A549 (cell line): Measurements from ENCODE around the gene BHMT. TPM values are rescaled to one million over a fixed set of nuclear protein-coding genes. Genes with fewer than 3 reads are reported as not detected.

Experiments
- ATAC-seq, 2 experiments: fragments of 200-7000 bp in 1 of 2; fragments of >200 bp in 1 of 2; cut with Nextera tagmentation in 1 of 2; cut with Tn5 transposase in 1 of 2; 3 replicates each; pipeline versions ENCODE4 v1.8.0 to v1.9.1; 2018 to 2020; ENCODE audit warnings: mild to moderate bottlenecking in 1 of 2, moderate library complexity in 1 of 2
- CTCF ChIA-PET: fragments of 300-600 bp; sonication (Branson Sonifier 250); formaldehyde crosslinking; extraction: SDS; loops from one replicate; lab custom pipeline; 2021; ENCODE audit warnings: antibody characterized with exemption, inconsistent platforms; lab: Yijun Ruan, JAX
- POLR2A ChIA-PET: fragments of 350-600 bp; formaldehyde crosslinking; extraction: SDS; loops from one replicate; lab custom pipeline; 2021; ENCODE audit warnings: antibody characterized with exemption, inconsistent platforms; lab: Yijun Ruan, JAX
- DNase-seq, 2 experiments: peaks; one replicate each; pipeline versions ENCODE4 v3.0.0 to v3.0.0-alpha.2; 2011 to 2016; ENCODE audit warnings: low read depth in 1 of 2, low spot score in 1 of 2
- FAIRE-seq: peaks from 2 replicates; lab custom pipeline; 2011; peaks lifted over from hg19 to GRCh38; lab: Jason Lieb, UNC
- H3K27ac ChIP-seq, 2 experiments: fragments of >200 bp; sonication (Bioruptor Twin); formaldehyde crosslinking; 3 replicates each; pipeline ENCODE4 v1.5.1; 2016 to 2017
- H3K4me1 ChIP-seq: fragments of >200 bp; sonication (Bioruptor Twin); formaldehyde crosslinking; 3 replicates; pipeline ENCODE4 v1.6.1; 2016
- H3K4me2 ChIP-seq: fragments of >200 bp; sonication (Bioruptor Twin); formaldehyde crosslinking; 3 replicates; pipeline ENCODE4 v1.6.1; 2016
- H3K4me3 ChIP-seq: fragments of >200 bp; sonication (Bioruptor Twin); formaldehyde crosslinking; 3 replicates; pipeline ENCODE4 v1.5.1; 2016
- H3K9me3 ChIP-seq: fragments of >200 bp; sonication (Bioruptor Twin); formaldehyde crosslinking; 3 replicates; pipeline ENCODE4 v1.6.1; 2016
- BHLHE40 ChIP-seq: IDR thresholded peaks from 2 replicates; pipeline ENCODE4 v1.6.1; 2012; ENCODE audit warnings: low read depth, low read length, inconsistent platforms
- CBX2 ChIP-seq: fragments of 200-600 bp; sonication (generic); IDR thresholded peaks from 2 replicates; pipeline ENCODE4 v1.6.1; 2016; ENCODE audit warnings: low read depth, mild to moderate bottlenecking, borderline replicate concordance
- CBX8 ChIP-seq: fragments of 200-600 bp; sonication (generic); IDR thresholded peaks from 2 replicates; pipeline ENCODE4 v1.6.1; 2016
- CEBPB ChIP-seq, 2 experiments: fragments of >200 bp in 1 of 2; sonication (Bioruptor Twin) in 1 of 2; formaldehyde crosslinking in 1 of 2; IDR thresholded peaks; 2 replicates each; pipeline ENCODE4 v1.6.1; 2012 to 2016
- CHD4 ChIP-seq: fragments of 200-600 bp; sonication (generic); IDR thresholded peaks from 2 replicates; pipeline ENCODE4 v1.6.1; 2016; ENCODE audit warnings: antibody characterized with exemption, mild to moderate bottlenecking, borderline replicate concordance
- EHF ChIP-seq: fragments of 250-450 bp; sonication (Bioruptor Pico); IDR thresholded peaks from 2 replicates; pipeline ENCODE4 v1.5.0; 2020; ENCODE audit warnings: mild to moderate bottlenecking
- FOSB ChIP-seq: fragments of 250-450 bp; sonication (Bioruptor Pico); IDR thresholded peaks from 2 replicates; pipeline ENCODE4 v1.5.0; 2020; ENCODE audit warnings: mild to moderate bottlenecking, moderate library complexity
- FOSL2 ChIP-seq, 2 experiments: fragments of 450-650 bp in 1 of 2; fragments of >200 bp in 1 of 2; sonication (Bioruptor Twin) in 1 of 2; formaldehyde crosslinking; IDR thresholded peaks; 2 replicates each; pipeline versions ENCODE4 v1.5.0 to v1.6.1; 2016 to 2020; ENCODE audit warnings: mild to moderate bottlenecking in 1 of 2, moderate library complexity in 1 of 2
- FOXS1 ChIP-seq: fragments of 250-450 bp; sonication (Bioruptor Pico); IDR thresholded peaks from 2 replicates; pipeline ENCODE4 v1.5.0; 2020; ENCODE audit warnings: mild to moderate bottlenecking, moderate library complexity
- GATA3 ChIP-seq: IDR thresholded peaks from 2 replicates; pipeline ENCODE4 v1.6.1; 2012; ENCODE audit warnings: borderline replicate concordance
- HDAC2 ChIP-seq: fragments of 200-600 bp; sonication (generic); IDR thresholded peaks from 2 replicates; pipeline ENCODE4 v1.6.1; 2016
- HOXA7 ChIP-seq: fragments of 250-450 bp; sonication (Bioruptor Pico); IDR thresholded peaks from 2 replicates; pipeline ENCODE4 v1.5.0; 2020; ENCODE audit warnings: mild to moderate bottlenecking, moderate library complexity
- HOXB13 ChIP-seq: fragments of 250-450 bp; sonication (Bioruptor Pico); IDR thresholded peaks from 2 replicates; pipeline ENCODE4 v1.5.0; 2020; ENCODE audit warnings: low read depth, mild to moderate bottlenecking, moderate library complexity
- JUNB ChIP-seq: fragments of >200 bp; sonication (Bioruptor Twin); formaldehyde crosslinking; IDR thresholded peaks from 2 replicates; pipeline ENCODE4 v1.6.1; 2016
- KDM5A ChIP-seq: fragments of 200-600 bp; sonication (generic); IDR thresholded peaks from 2 replicates; pipeline ENCODE4 v1.6.1; 2016; ENCODE audit warnings: antibody characterized with exemption, mild to moderate bottlenecking
- MAX ChIP-seq: IDR thresholded peaks from 2 replicates; pipeline ENCODE4 v1.6.1; 2012
- MYC ChIP-seq: IDR thresholded peaks from 2 replicates; pipeline ENCODE4 v1.6.1; 2012; ENCODE audit warnings: mild to moderate bottlenecking, inconsistent platforms, low read length, improper control_type of control experiment, borderline replicate concordance
- NPAS2 ChIP-seq: fragments of 250-450 bp; sonication (Bioruptor Pico); IDR thresholded peaks from 2 replicates; pipeline ENCODE4 v1.8.0; 2022; ENCODE audit warnings: mild to moderate bottlenecking, moderate library complexity, borderline replicate concordance
- NR3C1 ChIP-seq: fragments of >200 bp; sonication (Bioruptor Twin); formaldehyde crosslinking; IDR thresholded peaks from 3 replicates; pipeline ENCODE4 v1.6.1; 2017
- PHF8 ChIP-seq: fragments of 200-600 bp; sonication (generic); IDR thresholded peaks from 2 replicates; pipeline ENCODE4 v1.6.1; 2016; ENCODE audit warnings: low read depth, mild to moderate bottlenecking, antibody characterized with exemption, moderate library complexity, borderline replicate concordance
- POLR2A ChIP-seq: IDR thresholded peaks from 2 replicates; pipeline ENCODE4 v1.6.1; 2012; ENCODE audit warnings: mild to moderate bottlenecking, low read length
- POLR2AphosphoS2 ChIP-seq: conservative IDR thresholded peaks from 2 replicates; pipeline ENCODE4 v1.6.1; 2012; ENCODE audit warnings: low read length, improper control_type of control experiment, inconsistent platforms
- RFX5 ChIP-seq: fragments of 450-650 bp; IDR thresholded peaks from 2 replicates; pipeline ENCODE4 v1.7.1; 2014; ENCODE audit warnings: antibody characterized with exemption, mild to moderate bottlenecking, moderate library complexity
- RNF2 ChIP-seq: fragments of 200-600 bp; sonication (generic); IDR thresholded peaks from 2 replicates; pipeline ENCODE4 v1.6.1; 2016; ENCODE audit warnings: low read depth, mild to moderate bottlenecking, antibody characterized with exemption, moderate library complexity, borderline replicate concordance
- TFCP2L1 ChIP-seq: fragments of 250-450 bp; sonication (Bioruptor Pico); IDR thresholded peaks from 2 replicates; pipeline ENCODE4 v1.5.0; 2021; ENCODE audit warnings: mild to moderate bottlenecking
- ZC3H11A ChIP-seq: fragments of 450-650 bp; IDR thresholded peaks from 2 replicates; pipeline ENCODE4 v1.6.1; 2014; ENCODE audit warnings: antibody characterized with exemption, mild to moderate bottlenecking
- ZFP36 ChIP-seq: fragments of 450-650 bp; IDR thresholded peaks from 2 replicates; pipeline ENCODE4 v1.6.1; 2014; ENCODE audit warnings: borderline replicate concordance; ENCODE audit not compliant: partially characterized antibody
- ZNF302 ChIP-seq: fragments of 250-450 bp; sonication (Bioruptor Pico); IDR thresholded peaks from 2 replicates; pipeline ENCODE4 v1.9.0; 2021; ENCODE audit warnings: inconsistent platforms, mild to moderate bottlenecking, moderate library complexity
- ZSCAN20 ChIP-seq: fragments of 250-450 bp; sonication (Bioruptor Pico); IDR thresholded peaks from 2 replicates; pipeline ENCODE4 v1.8.0; 2022; ENCODE audit warnings: mild to moderate bottlenecking, moderate library complexity
- WGBS: methylation state at CpG from one replicate; pipeline ENCODE4 v1.1.6; 2017; ENCODE audit errors: missing lambda C conversion rate; 5-methylcytosine and 5-hydroxymethylcytosine counted together
- polyA plus RNA-seq, 4 experiments: library from polyadenylated mRNA; depleted of rRNA in 3 of 4; stranded (reverse); fragments of >200 nt; fragmentation: RNase III in 1 of 4; extraction: RNeasy Plus Mini Kit Qiagen cat#74134 plus additional on column Dnase treatment in 1 of 4; gene quantifications; 2 replicates in 3 of 4; 3 replicates in 1 of 4; pipeline ENCODE4 v1.2.3, GENCODE V29; 2011 to 2017
- TF ChIP-seq, protein P1 (sequence below): IDR thresholded peaks from 2 replicates; pipeline ENCODE4 v1.6.1; 2012
- TF ChIP-seq, protein P2 (sequence below): IDR thresholded peaks from 2 replicates; pipeline ENCODE4 v1.6.1; 2012; ENCODE audit warnings: low read depth, borderline replicate concordance

BHMT gene
- polyA plus RNA-seq, 2 of the 4 experiments (the other 2 are of a cell fraction): not detected

DNA sequence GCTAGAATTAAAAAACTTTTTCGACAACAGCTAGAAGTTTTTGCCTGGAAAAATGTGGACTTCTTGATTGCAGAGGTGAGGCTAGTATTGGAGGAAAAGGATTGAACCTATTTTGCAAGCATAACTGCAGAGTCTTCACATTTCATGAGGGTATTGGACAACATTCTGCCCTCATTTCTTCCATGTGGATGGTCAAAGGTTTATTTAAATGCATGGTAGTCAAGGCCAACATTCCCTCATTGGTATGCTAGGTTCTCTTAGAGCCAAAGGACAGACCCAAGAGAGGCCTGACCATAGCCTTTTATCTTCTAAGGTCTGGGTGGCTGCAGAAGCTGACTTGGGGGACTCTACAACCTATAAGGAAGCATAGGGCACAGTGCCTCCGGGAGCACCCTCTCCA, 30.8 kb upstream of the BHMT start:
- H3K4me1 ChIP-seq: no peaks in the 10 kb centered on the region
- H3K9me3 ChIP-seq: no peaks in the 10 kb centered on the region
- FAIRE-seq (no peak), DNase-seq (no peak), ATAC-seq (no peak)
- H3K27ac ChIP-seq: no peak overlapping the region
- ChIA-PET CTCF (no interaction called here), POLR2A (no interaction called here)
- WGBS: 4% methylated on average over 2 of the region's 2 CpGs
- H3K4me3 ChIP-seq: no peak overlapping the region
- no peak overlapping the region for H3K4me2 ChIP-seq
- TF ChIP-seq MYC (no peak), KDM5A (no peak), FOXS1 (no peak), TFCP2L1 (CRISPR knock-in tag) (no peak), CBX8 (no peak), HDAC2 (no peak), CBX2 (no peak), CEBPB (IDR thresholded peaks at IDR 0.05) (no peak), POLR2AphosphoS2 (no peak), JUNB (no peak), NR3C1 (no peak), ZC3H11A (no peak), PHF8 (no peak), CHD4 (no peak), ZSCAN20 (CRISPR knock-in tag) (no peak), HOXB13 (CRISPR knock-in tag) (no peak)

GRCh38 chr5:79081779-79082178, 29.8 kb upstream of the BHMT start:
- TF ChIP-seq HOXB13 (CRISPR knock-in tag) (no peak), CHD4 (no peak), ZNF302 (no peak), GATA3 (no peak), POLR2A (no peak), EHF (no peak), FOSB (CRISPR knock-in tag) (no peak), HOXA7 (CRISPR knock-in tag) (no peak)
- TF ChIP-seq, protein P1, sequence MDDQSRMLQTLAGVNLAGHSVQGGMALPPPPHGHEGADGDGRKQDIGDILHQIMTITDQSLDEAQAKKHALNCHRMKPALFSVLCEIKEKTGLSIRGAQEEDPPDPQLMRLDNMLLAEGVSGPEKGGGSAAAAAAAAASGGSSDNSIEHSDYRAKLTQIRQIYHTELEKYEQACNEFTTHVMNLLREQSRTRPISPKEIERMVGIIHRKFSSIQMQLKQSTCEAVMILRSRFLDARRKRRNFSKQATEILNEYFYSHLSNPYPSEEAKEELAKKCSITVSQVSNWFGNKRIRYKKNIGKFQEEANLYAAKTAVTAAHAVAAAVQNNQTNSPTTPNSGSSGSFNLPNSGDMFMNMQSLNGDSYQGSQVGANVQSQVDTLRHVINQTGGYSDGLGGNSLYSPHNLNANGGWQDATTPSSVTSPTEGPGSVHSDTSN: no peak
- Histone ChIP-seq H3K27ac (no peak overlapping the region), H3K4me2 (no peak overlapping the region), H3K4me1 (no peaks in the 10 kb centered on the region), H3K9me3 (no peaks in the 10 kb centered on the region), H3K4me3 (no peak overlapping the region)
- WGBS: 74% methylated on average over 5 of the region's 5 CpGs
- ATAC-seq (no peak), FAIRE-seq (no peak), DNase-seq (no peak)
- ChIA-PET CTCF (no interaction called here), POLR2A (no interaction called here)

DNA sequence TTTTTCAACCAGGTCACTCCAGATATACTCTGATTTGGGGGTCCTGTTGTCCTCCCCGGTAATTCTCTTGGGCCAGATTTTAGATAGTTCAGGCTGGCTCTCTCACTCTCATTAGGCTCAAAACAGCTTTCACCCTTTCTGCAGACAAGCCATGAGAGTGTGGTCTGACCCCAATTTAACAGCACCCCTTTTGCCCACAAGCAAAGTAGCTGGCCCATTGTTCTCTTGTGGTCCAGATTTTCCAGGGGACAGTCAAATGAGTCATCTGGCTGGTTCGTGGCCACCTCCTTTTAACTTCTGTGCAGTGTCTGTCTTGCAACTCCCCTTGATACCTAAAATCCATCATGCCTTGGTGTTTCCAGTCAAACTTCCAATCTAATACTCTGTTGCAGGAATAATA, 25.5 kb upstream of the BHMT start:
- Histone ChIP-seq H3K4me2 (no peak overlapping the region), H3K4me1 (no peaks in the 10 kb centered on the region), H3K9me3 (no peaks in the 10 kb centered on the region), H3K4me3 (no peak overlapping the region), H3K27ac (no peak overlapping the region)
- POLR2A ChIA-PET: no interaction called here
- FAIRE-seq (no peak), ATAC-seq (no peak), DNase-seq (no peak)
- CTCF ChIA-PET: interaction anchor here (0.8 kb wide), 1 partner anchor 61 kb away, joined by 3 read pairs; no protein-coding TSS in a partner anchor
- TF ChIP-seq, protein P2, sequence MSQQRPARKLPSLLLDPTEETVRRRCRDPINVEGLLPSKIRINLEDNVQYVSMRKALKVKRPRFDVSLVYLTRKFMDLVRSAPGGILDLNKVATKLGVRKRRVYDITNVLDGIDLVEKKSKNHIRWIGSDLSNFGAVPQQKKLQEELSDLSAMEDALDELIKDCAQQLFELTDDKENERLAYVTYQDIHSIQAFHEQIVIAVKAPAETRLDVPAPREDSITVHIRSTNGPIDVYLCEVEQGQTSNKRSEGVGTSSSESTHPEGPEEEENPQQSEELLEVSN: no peak
- TF ChIP-seq FOSL2 (IDR thresholded peaks at IDR 0.05): no peak
- no peak for TF ChIP-seq FOSL2 (CRISPR knock-in tag; IDR thresholded peaks at IDR 0.05)
- no peak for TF ChIP-seq NPAS2 (CRISPR knock-in tag)
- no peak for TF ChIP-seq ZFP36
- TF ChIP-seq RFX5: no peak
- no peak for TF ChIP-seq POLR2AphosphoS2
- no peak for TF ChIP-seq JUNB
- TF ChIP-seq RNF2: no peak
- no peak for TF ChIP-seq CEBPB (IDR thresholded peaks at IDR 0.05)
- no peak for TF ChIP-seq BHLHE40
- no peak for TF ChIP-seq MAX
- TF ChIP-seq HOXA7 (CRISPR knock-in tag): no peak
- no peak for TF ChIP-seq POLR2A
- TF ChIP-seq CHD4: no peak
- no peak for TF ChIP-seq TFCP2L1 (CRISPR knock-in tag)
- TF ChIP-seq KDM5A: no peak
- TF ChIP-seq, protein P1: no peak
- TF ChIP-seq FOSB (CRISPR knock-in tag): no peak
- 49% methylated on average over 2 of the region's 2 CpGs for WGBS
